GM12872 (cell line): Measurements from ENCODE around the gene CBFA2T2.

Experiments used
- CTCF ChIP-seq: IDR thresholded peaks from 3 replicates; pipeline ENCODE4 v1.5.1; 2011; ENCODE audit warnings: low read depth, mild to moderate bottlenecking, low read length, moderate library complexity; ENCODE audit not compliant: insufficient read depth

CBFA2T2 gene

GRCh38 chr20:33566781-33567603 is 77.1 kb downstream of the CBFA2T2 start:
- TF ChIP-seq CTCF = no peak

DNA sequence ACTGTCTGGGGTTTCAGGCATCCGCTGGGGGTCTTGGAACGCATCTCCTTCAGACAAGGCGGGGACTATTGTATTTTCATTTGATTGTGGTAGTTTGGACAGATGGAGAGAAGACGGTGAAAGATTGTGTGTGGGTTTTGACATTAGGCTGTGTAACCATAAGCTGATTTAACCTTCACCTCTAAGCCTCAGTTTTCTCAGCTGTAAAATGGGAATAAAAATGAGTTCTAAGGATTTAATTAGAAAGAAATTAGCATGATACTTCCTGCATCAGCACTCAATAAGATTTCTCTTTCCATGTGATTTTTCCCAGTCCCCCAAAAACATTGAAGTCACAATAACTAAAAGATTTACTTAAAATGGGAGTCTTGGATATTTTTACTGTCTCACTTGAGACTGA is 78.1 kb downstream of the CBFA2T2 start:
- TF ChIP-seq CTCF = no peak

GRCh38 chr20:33568378-33568777 is 78.5 kb downstream of the CBFA2T2 start:
- no peak for TF ChIP-seq CTCF

- no peak for TF ChIP-seq CTCF
Measured at GRCh38 chr20:33568868-33569801, 79.2 kb downstream of the CBFA2T2 start.

DNA sequence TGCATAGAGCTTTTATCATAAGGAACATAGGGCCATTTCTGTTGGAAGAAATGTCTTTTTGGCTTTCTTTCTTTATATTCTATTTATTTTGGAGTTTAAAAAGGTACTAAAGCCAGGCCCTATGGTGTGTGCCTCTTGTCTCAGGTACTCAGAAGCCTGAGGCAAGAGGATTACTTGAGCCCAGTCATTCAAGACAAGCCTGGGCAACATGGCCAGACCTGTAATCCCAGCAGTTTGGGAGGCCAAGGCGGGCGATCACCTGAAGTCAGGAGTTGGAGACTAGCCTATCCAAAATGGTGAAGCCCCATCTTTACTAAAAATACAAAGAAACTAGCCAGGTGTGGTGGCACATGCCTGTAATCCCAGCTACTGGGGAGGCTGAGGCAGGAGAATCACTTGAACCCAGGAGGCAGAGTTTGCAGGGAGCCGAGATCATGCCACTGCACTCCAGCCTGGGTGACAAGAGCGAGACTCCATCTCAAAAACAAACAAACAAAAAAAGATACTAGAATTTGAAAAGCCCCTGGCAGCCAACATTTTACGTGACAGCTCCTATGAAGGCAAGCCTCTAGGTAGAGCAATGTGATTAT is 80.0 kb downstream of the CBFA2T2 start:
- TF ChIP-seq CTCF = no peak

DNA sequence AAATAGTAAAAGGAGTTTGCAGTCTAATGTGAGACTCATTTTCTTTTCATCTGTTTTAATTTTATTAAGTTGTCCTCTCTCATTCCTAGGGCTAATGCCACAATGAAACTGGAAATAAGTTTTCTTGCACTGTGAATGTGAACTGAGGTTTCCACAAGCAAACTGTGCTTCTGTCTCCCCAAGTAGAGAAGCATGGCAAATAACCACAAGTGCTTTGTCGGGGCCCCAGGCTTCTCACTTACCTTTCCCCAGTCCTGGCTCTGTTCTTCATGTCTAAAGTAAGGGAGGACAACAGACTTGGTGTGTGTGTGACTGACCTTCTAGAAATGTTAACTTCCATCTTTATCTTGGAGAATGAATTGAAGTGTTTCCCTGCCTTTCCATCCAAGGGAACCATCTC is 80.8 kb downstream of the CBFA2T2 start:
- no peak for TF ChIP-seq CTCF

DNA sequence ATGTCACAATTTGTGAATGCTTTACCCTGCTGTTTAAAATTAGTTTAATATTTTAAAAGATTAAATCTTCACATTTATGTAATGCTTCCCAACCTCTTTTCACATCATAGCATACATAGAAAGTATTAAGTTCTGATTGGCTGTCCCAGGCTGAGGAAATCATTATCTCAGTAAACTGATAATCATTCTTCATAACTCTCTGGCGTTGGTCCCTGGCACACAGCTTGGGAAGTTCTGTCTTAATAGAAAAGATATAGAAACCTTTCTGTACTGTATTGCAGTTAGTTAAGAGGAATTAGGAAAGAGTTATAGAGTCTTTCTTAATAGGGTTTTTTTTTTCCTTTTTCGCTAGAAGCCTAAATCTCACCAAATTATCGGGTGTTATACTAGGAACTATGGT is 85.4 kb downstream of the CBFA2T2 start:
- TF ChIP-seq CTCF = no peak
